ENCODE measurements around the gene STMP1.
A peak's percentile ranks its signal among the peaks of the same experiment; 100 is the strongest.

The STMP1 gene

DNA sequence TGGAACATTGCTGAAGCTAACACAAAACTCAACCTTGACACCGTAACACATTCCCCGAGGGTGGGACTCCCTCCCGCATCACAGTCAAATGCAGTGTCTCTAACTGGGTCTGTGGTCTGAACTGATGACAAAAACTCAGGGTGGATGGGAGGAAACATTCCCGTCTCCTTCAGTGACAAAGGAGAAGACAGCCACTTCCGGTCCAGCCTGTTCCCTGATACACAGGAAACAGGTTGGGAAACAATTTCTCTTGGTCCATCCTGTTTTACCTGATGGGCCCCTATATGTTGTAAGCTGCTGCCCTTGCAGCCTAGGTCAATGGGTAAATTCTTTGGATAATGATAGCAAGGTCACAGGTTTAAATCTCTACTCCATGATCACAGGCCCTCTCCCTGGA, 45.3 kb downstream of the STMP1 start:
- TF ChIP-seq, protein P1, sequence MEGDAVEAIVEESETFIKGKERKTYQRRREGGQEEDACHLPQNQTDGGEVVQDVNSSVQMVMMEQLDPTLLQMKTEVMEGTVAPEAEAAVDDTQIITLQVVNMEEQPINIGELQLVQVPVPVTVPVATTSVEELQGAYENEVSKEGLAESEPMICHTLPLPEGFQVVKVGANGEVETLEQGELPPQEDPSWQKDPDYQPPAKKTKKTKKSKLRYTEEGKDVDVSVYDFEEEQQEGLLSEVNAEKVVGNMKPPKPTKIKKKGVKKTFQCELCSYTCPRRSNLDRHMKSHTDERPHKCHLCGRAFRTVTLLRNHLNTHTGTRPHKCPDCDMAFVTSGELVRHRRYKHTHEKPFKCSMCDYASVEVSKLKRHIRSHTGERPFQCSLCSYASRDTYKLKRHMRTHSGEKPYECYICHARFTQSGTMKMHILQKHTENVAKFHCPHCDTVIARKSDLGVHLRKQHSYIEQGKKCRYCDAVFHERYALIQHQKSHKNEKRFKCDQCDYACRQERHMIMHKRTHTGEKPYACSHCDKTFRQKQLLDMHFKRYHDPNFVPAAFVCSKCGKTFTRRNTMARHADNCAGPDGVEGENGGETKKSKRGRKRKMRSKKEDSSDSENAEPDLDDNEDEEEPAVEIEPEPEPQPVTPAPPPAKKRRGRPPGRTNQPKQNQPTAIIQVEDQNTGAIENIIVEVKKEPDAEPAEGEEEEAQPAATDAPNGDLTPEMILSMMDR (IDR thresholded peaks at IDR 0.05; ENCODE audit: control insufficient read depth, extremely low read depth, insufficient read depth), result no peak
- DNase-seq (ENCODE audit: low read depth), result peak; percentile 21
- no peak overlapping the region for H3K4me3 ChIP-seq (ENCODE audit: low read depth, low read length)

DNA sequence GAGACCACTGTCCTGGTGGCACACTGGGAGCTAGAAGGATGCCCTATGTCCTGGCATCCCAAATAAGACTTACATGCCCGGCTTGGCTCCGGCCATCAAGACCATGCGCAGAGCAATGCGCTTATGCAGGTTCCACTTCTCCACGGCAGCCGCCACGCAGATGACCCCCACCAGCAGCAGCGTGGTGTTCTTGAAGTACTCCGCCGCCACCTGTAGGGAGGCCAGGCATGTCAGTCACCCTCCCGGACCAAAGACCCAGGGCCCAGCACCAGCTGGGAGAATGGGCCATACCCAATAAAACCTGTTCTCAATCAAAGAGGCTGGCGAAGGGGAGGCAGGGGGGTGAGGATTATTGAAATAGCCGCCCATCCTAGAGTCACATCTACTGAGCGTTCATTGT, 45.7 kb downstream of the STMP1 start:
- TF ChIP-seq, protein P1 (IDR thresholded peaks at IDR 0.05; ENCODE audit: control insufficient read depth, extremely low read depth, insufficient read depth), result no peak
- H3K4me3 ChIP-seq (ENCODE audit: low read depth, low read length), result no peak overlapping the region
- no peak for DNase-seq (ENCODE audit: low read depth)

DNA sequence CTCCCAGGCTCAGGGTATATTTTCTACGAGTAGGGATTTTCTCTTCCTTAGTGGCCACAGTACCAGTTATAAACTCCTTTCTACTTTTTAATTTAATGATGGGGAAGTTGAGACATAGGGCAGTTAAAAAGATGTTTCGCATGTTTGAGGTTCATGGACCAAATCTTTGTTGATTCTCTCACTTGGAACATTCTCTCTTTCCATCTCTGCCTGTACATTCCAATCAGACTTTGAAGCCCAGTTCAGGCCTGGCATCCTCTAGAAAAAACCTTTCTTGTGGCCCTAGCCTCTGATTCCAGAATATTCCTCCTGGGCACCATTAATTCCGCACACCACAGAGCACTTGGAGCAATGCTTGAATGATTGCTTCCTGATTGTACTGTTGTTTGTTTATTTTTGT, 47.2 kb downstream of the STMP1 start:
- no peak for DNase-seq (ENCODE audit: low read depth)
- TF ChIP-seq, protein P1 (IDR thresholded peaks at IDR 0.05; ENCODE audit: control insufficient read depth, extremely low read depth, insufficient read depth), result no peak
- H3K4me3 ChIP-seq (ENCODE audit: low read depth, low read length), result no peak overlapping the region

DNA sequence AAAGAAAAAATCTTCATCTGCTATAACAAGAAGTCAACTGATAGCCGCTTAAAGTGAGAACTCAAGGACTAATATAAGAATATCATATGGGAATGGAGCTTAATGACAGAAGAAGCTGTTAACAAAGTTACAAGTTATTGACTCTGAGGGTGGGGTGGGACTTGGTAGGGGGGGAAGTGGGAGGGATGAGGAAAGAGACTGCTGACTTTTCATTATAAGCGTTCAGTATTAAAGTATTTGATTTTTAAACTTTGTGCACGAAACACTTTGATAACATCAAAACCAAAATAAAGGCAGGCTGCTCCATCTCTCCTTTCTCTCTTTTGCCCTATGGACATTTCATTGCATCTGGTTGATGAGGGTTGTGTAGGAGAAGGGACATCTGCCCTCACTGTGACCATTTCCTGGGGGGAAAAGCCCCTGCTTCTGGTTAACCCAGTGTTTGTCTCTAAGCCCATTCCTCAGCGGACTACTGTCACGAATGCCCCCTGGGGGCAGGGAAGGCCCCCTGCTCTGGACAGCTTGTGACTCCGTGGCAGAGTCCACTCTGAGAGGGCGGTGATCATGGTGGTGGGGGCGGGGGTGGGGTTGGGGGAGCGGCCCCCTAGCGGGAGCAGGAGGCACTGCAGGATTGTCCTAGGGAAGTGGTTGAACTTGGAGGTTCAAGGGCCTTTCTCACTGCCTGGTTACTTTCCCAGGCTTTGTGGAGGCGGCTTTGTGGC, 48.3 kb downstream of the STMP1 start:
- no peak overlapping the region for H3K4me3 ChIP-seq (ENCODE audit: low read depth, low read length)

DNA sequence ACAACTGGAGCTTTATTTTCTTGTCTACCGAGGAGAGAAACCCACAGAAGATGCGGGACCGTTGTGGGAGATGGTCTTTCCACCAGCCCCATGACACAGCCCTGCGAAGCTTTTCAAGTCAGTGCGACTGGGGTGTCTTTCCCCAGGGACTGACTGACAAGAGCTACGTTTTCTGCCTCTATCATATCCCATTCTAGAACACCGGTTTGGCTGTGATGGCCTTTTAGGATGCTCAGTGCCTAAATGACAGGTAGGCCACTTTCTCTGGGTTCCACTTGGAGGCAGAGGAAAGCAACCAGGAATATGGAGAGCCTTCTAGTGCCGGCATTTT, 48.8 kb downstream of the STMP1 start:
- TF ChIP-seq, protein P1 (IDR thresholded peaks at IDR 0.05; ENCODE audit: control insufficient read depth, extremely low read depth, insufficient read depth), result no peak
- no peak for DNase-seq (ENCODE audit: low read depth)
- H3K4me3 ChIP-seq (ENCODE audit: low read depth, low read length), result no peak overlapping the region

More for the DNA sequence above, 48.3 kb downstream of the STMP1 start:
- TF ChIP-seq, protein P1 (IDR thresholded peaks at IDR 0.05; ENCODE audit: control insufficient read depth, extremely low read depth, insufficient read depth), result peak; percentile 32; the same call in 1 of the 2 replicates
- DNase-seq (ENCODE audit: low read depth), result no peak

DNA sequence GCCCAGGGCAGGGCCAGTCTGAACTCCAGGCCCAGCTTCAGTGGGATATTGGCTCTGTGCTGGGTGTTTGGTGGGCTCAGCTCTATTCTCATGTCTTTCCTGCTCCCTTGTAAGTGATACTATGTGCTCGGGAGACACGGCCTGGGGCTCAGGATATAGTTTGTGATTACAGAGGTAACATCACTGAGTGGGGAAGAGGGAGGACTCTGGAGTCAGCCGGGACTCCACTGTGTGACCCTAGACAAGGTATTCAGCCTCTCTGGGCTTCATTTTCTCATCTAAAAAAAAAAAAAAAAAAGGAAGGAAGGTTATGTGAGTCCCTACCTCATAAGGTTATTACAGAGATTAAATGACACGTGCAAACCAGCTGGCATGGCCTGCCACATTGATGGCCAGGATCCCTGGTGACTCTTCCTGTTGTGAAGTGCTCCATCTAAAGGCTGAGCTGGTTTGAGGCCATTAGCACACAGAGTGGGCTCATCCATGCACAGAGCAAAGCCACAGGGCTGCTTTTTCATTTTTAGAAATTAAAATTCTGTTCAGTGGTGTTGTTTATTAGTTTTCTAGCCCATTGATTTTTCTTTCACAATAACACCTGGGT, 50.0 kb downstream of the STMP1 start:
- DNase-seq (ENCODE audit: low read depth), result no peak
- H3K4me3 ChIP-seq (ENCODE audit: low read depth, low read length), result no peak overlapping the region
- TF ChIP-seq, protein P1 (IDR thresholded peaks at IDR 0.05; ENCODE audit: control insufficient read depth, extremely low read depth, insufficient read depth), result no peak

DNA sequence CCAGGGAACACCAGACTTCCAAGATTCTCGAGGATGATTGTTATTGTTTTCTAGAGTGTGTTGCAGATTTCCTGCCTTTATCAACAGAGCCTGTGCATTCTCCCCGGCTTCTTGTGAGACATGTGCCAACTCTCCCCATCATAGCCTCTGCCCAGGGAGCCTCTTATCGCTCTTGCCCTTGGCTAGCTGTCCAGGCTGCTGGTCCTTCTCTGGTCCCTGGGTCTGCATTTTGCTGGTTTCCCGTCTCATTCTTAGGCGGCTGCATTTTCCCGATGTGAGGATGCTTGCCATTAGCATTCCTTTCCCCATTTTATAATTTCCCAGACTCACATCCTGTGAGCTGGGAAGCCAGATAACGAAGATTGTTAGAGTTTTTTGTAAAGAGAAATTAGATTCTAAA, 50.5 kb downstream of the STMP1 start:
- DNase-seq (ENCODE audit: low read depth), result no peak
- no peak overlapping the region for H3K4me3 ChIP-seq (ENCODE audit: low read depth, low read length)
- TF ChIP-seq, protein P1 (IDR thresholded peaks at IDR 0.05; ENCODE audit: control insufficient read depth, extremely low read depth, insufficient read depth), result no peak

All from LNCaP clone FGC (cell line).